B cell (primary cell): ENCODE data around the gene NDST1. TPM values are rescaled to one million over a fixed set of nuclear protein-coding genes. Genes with fewer than 3 reads are reported as not detected.

Source experiments
- ATAC-seq: fragments of 200-7000 bp; cut with Tn5 transposase; one replicate; pipeline ENCODE4 v1.10.0; 2021; ENCODE audit warnings: low read depth, mild to moderate bottlenecking, moderate number of reproducible peaks, moderate library complexity
- CTCF ChIA-PET: fragments of 350-600 bp; sonication (Branson Sonifier 250); formaldehyde crosslinking; loops from one replicate; lab custom pipeline; 2021; ENCODE audit warnings: antibody characterized with exemption, inconsistent platforms; lab: Charles Lee
- POLR2A ChIA-PET: fragments of 350-600 bp; sonication (Branson Sonifier 250); formaldehyde crosslinking; loops from one replicate; lab custom pipeline; 2021; ENCODE audit warnings: antibody characterized with exemption; lab: Charles Lee
- DNase-seq: peaks from one replicate; pipeline ENCODE4 v3.0.0; 2013
- H2AFZ ChIP-seq: 2 replicates; pipeline ENCODE4 v1.6.1; 2012; ENCODE audit warnings: mild to moderate bottlenecking, low read depth, low read length; ENCODE audit not compliant: insufficient read depth, poor library complexity, severe bottlenecking
- H3K27ac ChIP-seq, 2 donors: 1 replicate in 1 of 2; 2 replicates in 1 of 2; pipeline ENCODE4 v1.5.1; 2012 to 2013; ENCODE audit warnings: low read length in 2 of 2, mild to moderate bottlenecking in 2 of 2, moderate library complexity in 1 of 2
- H3K27me3 ChIP-seq, 4 experiments: fragments of 200-600 bp in 1 of 4; sonication (generic) in 1 of 4; replicated peaks in 1 of 4; 1 replicate in 2 of 4; 2 replicates in 2 of 4; pipeline versions ENCODE4 v1.6.1 to v1.7.0; 2013 to 2016; ENCODE audit warnings: low read length in 3 of 4, mild to moderate bottlenecking in 2 of 4, mixed read lengths in 1 of 4, moderate library complexity in 1 of 4; ENCODE audit not compliant: insufficient read depth in 4 of 4, control insufficient read depth in 3 of 4; ENCODE audit errors: control extremely low read depth in 1 of 4
- H3K36me3 ChIP-seq, 2 experiments: replicated peaks in 1 of 2; 1 replicate in 1 of 2; 2 replicates in 1 of 2; pipeline versions ENCODE4 v1.6.1 to v1.7.1; 2013; ENCODE audit warnings: low read length in 1 of 2; ENCODE audit not compliant: insufficient read depth in 2 of 2, control insufficient read depth in 1 of 2; ENCODE audit errors: control extremely low read depth in 1 of 2, extremely low read depth in 1 of 2
- H3K4me1 ChIP-seq, 2 donors: fragments of 200-600 bp in 1 of 2; sonication (generic) in 1 of 2; 1 replicate in 1 of 2; 2 replicates in 1 of 2; pipeline versions ENCODE4 v1.5.1 to v1.6.1; 2013 to 2017; ENCODE audit warnings: low read length in 2 of 2; ENCODE audit not compliant: control insufficient read depth in 2 of 2, insufficient read depth in 2 of 2
- H3K4me2 ChIP-seq: replicated peaks from 2 replicates; pipeline ENCODE3; 2012; ENCODE audit warnings: mild to moderate bottlenecking, low read depth, low read length; ENCODE audit not compliant: poor library complexity, severe bottlenecking
- H3K4me3 ChIP-seq, 5 experiments: fragments of 200-600 bp in 1 of 5; sonication (generic) in 1 of 5; 1 replicate in 3 of 5; 2 replicates in 2 of 5; pipeline versions ENCODE4 v1.5.1 to v1.7.0; 2011 to 2016; ENCODE audit warnings: low read length in 4 of 5, mild to moderate bottlenecking in 4 of 5, low read depth in 2 of 5, control low read depth in 1 of 5, moderate library complexity in 1 of 5; ENCODE audit not compliant: insufficient read depth in 1 of 5; ENCODE audit errors: control extremely low read depth in 1 of 5, extremely low read depth in 1 of 5
- H3K79me2 ChIP-seq: fragments of 200-600 bp; sonication (generic); one replicate; pipeline ENCODE4 v1.6.0; 2016; ENCODE audit warnings: low read length; ENCODE audit not compliant: control insufficient read depth, insufficient read depth
- H3K9ac ChIP-seq: fragments of 200-600 bp; sonication (generic); 2 replicates; pipeline ENCODE4 v1.6.1; 2017; ENCODE audit warnings: mild to moderate bottlenecking, low read length, moderate library complexity
- H3K9me3 ChIP-seq, 3 donors: one replicate each; pipeline versions ENCODE4 v1.6.1 to v1.7.1; 2013; ENCODE audit warnings: low read length in 2 of 3; ENCODE audit not compliant: control insufficient read depth in 2 of 3, insufficient read depth in 1 of 3; ENCODE audit errors: control extremely low read depth in 1 of 3
- H4K20me1 ChIP-seq: 2 replicates; pipeline ENCODE4 v1.6.0; 2012; ENCODE audit warnings: mild to moderate bottlenecking, low read length; ENCODE audit not compliant: insufficient read depth, control insufficient read depth, poor library complexity, severe bottlenecking
- H3K27ac Mint-ChIP-seq: one replicate; pipeline ENCODE4 v1.8.0; 2021; ENCODE audit warnings: mixed read lengths
- H3K27me3 Mint-ChIP-seq: one replicate; pipeline ENCODE4 v1.8.0; 2021; ENCODE audit warnings: mixed read lengths
- H3K4me1 Mint-ChIP-seq: one replicate; pipeline ENCODE4 v1.8.0; 2021; ENCODE audit warnings: mixed read lengths
- H3K4me3 Mint-ChIP-seq: one replicate; pipeline ENCODE4 v1.8.0; 2021; ENCODE audit warnings: mixed read lengths
- H3K9me3 Mint-ChIP-seq: one replicate; pipeline ENCODE4 v1.8.0; 2022; ENCODE audit warnings: mixed read lengths; ENCODE audit not compliant: insufficient read depth
- CTCF ChIP-seq: fragments of 200-600 bp; IDR thresholded peaks from one replicate; pipeline ENCODE4 v1.8.0; 2022; ENCODE audit warnings: antibody characterized with exemption, mild to moderate bottlenecking
- EZH2 ChIP-seq: IDR thresholded peaks from 2 replicates; pipeline ENCODE4 v1.6.1; 2012; ENCODE audit warnings: borderline replicate concordance, low read depth, mild to moderate bottlenecking, moderate library complexity, low read length; ENCODE audit not compliant: insufficient read depth, poor library complexity, severe bottlenecking
- WGBS: methylation state at CpG from one replicate; pipeline ENCODE4 v1.1.5; 2013; ENCODE audit warnings: missing lambda C conversion rate; ENCODE audit not compliant: insufficient coverage; 5-methylcytosine and 5-hydroxymethylcytosine counted together
- intact Hi-C: fragments of 100-400 bp; cut with micrococcal nuclease; formaldehyde crosslinking; loops from one replicate; pipeline ENCODE4 v1.10.0; 2022
- polyA plus RNA-seq: library from polyadenylated mRNA; depleted of rRNA; stranded (reverse); fragments of >200 nt; gene quantifications from 2 replicates; pipeline ENCODE4 v1.2.3, GENCODE V29; 2012
- total RNA-seq, 2 donors: library from RNA; stranded (reverse); fragments of 120-200 nt in 1 of 2; gene quantifications; 1 replicate in 1 of 2; 2 replicates in 1 of 2; pipeline versions ENCODE4 v1.2.3 to v1.2.4, GENCODE V29; 2013 to 2022

The NDST1 gene
- total and polyA plus RNA-seq, 2 donors (not counting 1 experiment from before 2014, with no cell fraction given), result 4.3 to 7.0 TPM

GRCh38 chr5:150568663-150569062 lies 60.7 kb downstream of the NDST1 start:
- H3K27me3 Mint-ChIP-seq, result no peaks in the 10 kb centered on the region
- Histone ChIP-seq H3K79me2 (no peaks in the 10 kb centered on the region), H3K4me3 (no peak overlapping the region), H3K9ac (no peak overlapping the region), H3K4me2 (no peak overlapping the region), H3K27me3 (no peaks in the 10 kb centered on the region), H3K36me3 (no peaks in the 10 kb centered on the region), H3K4me1 (no peaks in the 10 kb centered on the region), H3K27ac (no peak overlapping the region), H2AFZ (no peak overlapping the region), H4K20me1 (no peaks in the 10 kb centered on the region), H3K9me3 (no peaks in the 10 kb centered on the region)
- no peak overlapping the region for H3K27ac Mint-ChIP-seq
- DNase-seq (no peak), ATAC-seq (no peak)
- TF ChIP-seq EZH2, result no peak
- TF ChIP-seq CTCF, result no peak
- H3K4me1 Mint-ChIP-seq, result no peaks in the 10 kb centered on the region
- intact Hi-C loops, result loop anchor here (10.0 kb wide), 1 partner anchor 214 kb away; the partner anchor contains the start of gene TCOF1
- no peaks in the 10 kb centered on the region for H3K9me3 Mint-ChIP-seq
- H3K4me3 Mint-ChIP-seq, result no peak overlapping the region
- ChIA-PET CTCF (interaction anchor here (0.9 to 1.5 kb wide), 4 partner anchors 8 to 278 kb away, joined by 3 to 5 read pairs (median 4); partner anchors contain the start of gene IRGM), POLR2A (no interaction called here)

- WGBS, result 87% methylated on average over 7 of the region's 7 CpGs
- Histone ChIP-seq H3K36me3 (no peaks in the 10 kb centered on the region), H3K9ac (no peak overlapping the region), H3K4me2 (no peak overlapping the region), H3K27me3 (no peaks in the 10 kb centered on the region), H3K4me1 (no peaks in the 10 kb centered on the region), H3K4me3 (no peak overlapping the region), H4K20me1 (no peaks in the 10 kb centered on the region), H2AFZ (no peak overlapping the region), H3K9me3 (no peaks in the 10 kb centered on the region), H3K79me2 (no peaks in the 10 kb centered on the region), H3K27ac (no peak overlapping the region)
- DNase-seq, result no peak
- Mint-ChIP-seq H3K27ac (no peak overlapping the region), H3K27me3 (no peaks in the 10 kb centered on the region), H3K4me1 (no peaks in the 10 kb centered on the region), H3K9me3 (no peaks in the 10 kb centered on the region), H3K4me3 (no peak overlapping the region)
- CTCF ChIA-PET, result interaction anchor here (1.1 kb wide), 1 partner anchor 10 kb away, joined by 4 read pairs; no protein-coding TSS in a partner anchor
- POLR2A ChIA-PET, result no interaction called here
- intact Hi-C loops, result no loop called here
- no peak for ATAC-seq
- TF ChIP-seq EZH2, result no peak
These were observed 62.4 kb downstream of the NDST1 start for GRCh38 chr5:150570333-150570732.
